Measurements from ENCODE around the gene TMEM253. TPM values are rescaled to one million over a fixed set of nuclear protein-coding genes. Genes with fewer than 3 reads are reported as not detected.

TMEM253 gene
- total RNA-seq, 2 donors from 2014 or later: 0.26 to 0.82 TPM

DNA sequence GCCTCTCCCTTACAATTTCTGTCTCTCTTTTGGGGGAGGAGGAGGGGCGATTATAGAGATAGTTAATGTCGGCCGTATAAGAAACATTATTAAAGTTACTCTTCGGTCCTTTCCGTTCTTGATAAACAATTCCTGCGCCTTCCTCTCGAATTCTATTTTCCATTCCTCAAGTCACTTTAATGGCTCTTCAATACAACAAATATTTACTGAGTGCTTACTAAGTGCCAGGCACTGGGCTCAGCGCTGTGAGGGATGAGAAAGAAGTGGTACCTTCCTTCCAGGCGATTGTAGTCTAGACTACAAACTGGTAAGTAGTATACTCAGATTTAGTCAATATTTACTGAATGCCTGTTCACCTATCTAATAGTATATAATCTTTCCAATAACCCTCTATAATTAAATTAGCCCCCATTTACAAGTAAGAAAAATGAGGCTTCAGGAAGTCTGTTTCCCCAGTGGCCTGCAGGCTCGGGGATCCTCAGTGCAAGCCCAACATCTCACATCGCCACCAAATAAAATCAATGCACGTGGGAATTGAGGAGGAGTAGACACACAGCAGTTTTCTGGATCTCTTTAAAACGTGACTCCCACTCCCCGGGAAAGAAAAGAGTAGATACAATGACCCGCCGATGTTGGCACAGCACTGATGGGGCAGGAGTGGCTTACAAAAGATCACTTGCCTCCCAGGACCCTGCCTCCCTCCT is 1.8 kb upstream of the TMEM253 start:
- intact Hi-C loops (cut with DNase I): no loop called here
- no peak for ATAC-seq
- DNase-seq: no peak

DNA sequence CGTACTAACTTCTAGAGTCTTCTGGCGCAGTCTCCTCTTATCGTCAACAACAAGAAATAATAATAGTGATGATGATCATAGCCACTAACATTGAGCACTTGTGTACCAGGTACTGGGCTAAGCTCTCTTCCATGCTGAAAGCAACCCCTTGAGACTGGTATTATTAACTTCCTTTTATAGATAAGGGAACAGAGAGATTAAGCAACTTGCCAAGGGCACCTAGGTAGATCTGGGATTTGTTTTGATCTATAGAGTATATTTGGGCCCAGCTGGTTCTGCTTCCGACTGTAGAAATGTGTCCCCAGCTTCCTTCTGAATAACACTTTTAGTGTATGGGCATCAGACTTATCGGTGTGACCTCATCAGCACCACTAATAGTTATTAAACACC is 1.3 kb upstream of the TMEM253 start:
- ATAC-seq (no peak), DNase-seq (no peak)
- intact Hi-C loops (cut with DNase I): no loop called here

DNA sequence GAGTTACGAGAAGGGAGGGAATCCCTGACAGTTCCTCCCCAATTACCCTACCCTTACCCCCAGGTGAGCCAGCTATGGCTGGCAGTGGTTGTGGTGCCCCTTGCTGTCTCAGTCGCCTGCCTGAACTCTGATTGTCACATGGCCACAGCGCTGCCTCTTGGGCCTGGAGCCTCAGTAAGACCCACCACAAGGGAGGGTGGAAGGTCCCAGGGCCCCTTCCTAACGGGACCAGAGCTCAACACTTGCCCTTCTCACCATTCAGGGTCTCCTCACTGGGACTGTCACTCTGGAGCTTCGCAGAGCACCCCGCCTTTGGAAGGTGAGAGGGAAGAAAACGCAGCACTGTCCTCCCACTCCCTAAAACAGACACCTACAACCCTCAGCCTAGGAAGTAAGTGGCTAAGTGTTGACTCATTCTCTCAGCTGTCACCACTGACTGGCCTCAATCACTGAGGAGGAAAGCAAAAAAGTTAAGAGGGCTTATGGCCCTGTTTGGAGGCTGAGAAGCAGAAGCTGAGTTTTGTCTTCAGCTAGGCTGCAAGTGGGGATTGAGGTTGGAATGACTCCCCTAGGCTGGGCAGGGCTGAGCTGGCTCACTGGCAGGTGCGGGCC is 1.0 kb downstream of the TMEM253 start:
- intact Hi-C loops (cut with DNase I): no loop called here
- DNase-seq (no peak), ATAC-seq (no peak)

DNA sequence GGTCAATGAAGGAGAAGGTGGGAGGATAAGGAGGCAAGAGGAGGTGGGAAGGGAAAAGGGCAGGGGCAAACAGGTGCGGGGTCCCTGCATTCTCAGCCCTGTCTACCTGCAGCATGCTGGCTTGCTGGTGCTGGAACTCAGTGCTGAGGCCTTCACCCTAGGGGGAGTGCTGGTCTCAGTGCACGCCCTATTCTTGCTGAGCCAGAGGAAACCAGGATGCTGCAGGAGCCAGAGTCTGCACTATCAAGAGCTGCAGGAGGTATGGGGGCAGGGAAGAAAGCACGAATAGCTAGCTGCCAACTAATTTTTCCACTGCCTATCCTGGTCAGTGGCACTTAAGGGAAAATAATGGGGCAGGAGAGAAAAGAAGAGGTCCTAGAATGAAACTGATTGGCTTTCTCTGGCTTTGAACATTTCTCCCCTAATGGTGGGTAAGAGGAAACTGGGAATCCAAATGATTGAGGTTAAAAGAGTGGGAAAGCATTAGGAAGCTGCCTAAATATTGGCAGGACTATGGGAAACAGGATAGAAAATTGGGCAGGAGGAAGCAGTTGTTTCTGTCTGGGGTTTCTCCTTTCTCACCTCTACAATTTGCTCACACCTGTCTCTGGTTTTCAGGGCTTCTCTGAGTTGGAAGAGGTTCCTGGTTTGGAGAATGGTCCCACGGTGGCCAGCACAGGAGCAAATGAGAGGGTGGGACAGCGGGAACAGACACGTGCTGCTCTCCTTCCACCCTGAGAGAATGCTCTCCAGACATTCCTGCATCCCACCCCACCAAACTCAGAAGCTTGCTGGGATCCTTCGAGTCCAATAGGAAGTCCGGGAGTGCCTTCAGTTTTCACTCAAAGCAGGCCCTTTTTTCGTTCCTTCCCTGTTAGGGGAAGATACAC is 1.9 kb downstream of the TMEM253 start:
- no peak for ATAC-seq
- intact Hi-C loops (cut with DNase I): no loop called here

DNA sequence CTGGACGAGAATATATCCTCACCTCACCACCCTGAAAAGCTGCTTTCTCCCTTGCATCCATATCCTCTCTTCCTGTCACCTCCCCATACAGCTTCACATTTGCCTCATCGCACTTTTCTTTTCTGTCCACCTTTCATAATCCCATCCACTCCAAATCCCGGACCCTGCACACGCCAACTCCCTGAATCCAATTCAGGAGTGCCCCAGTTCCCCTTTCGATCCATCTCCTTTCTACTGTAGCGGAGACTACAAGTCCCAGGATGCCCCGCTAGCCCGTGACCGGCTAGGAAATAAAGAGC is 2.5 kb downstream of the TMEM253 start:
- DNase-seq (no peak), ATAC-seq (no peak)
- intact Hi-C loops (cut with DNase I): no loop called here

More for the DNA sequence above, 1.9 kb downstream of the TMEM253 start:
- DNase-seq: no peak

DNA sequence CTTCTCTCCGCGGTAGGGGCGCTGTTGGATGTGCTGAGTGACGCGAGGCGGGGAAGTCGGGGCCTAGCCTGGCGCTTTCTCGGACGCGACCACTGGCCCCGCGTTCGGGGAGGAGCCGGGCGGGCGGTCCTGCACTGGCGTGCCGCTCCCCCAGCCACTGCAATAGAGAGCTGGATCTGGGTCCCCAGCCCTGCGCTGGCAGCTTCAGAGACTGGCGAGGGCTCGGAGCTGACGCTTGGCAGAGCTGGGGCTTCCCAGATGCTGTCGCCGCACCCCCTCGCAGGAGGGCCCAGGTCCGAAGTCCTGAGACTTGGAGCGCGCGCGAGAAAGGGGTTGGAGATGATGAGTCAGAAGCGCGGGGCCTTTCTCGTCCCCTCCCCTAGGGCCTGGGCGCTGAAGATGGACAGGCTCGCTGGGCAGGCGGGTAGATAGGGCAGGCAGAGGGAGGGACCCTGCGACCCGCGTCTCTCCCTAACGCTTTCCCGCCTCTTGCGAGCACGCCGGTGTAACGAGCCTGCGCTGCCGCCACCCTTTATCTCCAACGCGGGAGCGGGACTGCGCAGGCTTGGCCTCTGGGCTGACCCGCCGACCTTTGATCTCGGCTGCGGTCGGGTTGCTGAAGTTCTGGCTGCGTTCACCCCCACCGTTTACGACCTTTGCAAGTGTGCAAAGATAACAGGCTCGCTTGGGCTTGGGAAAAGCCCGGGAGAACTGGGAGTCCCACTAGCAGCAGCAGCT is 3.0 kb downstream of the TMEM253 start:
- DNase-seq (peak; percentile 97), ATAC-seq (peak; percentile 93 to 96)
- intact Hi-C loops (cut with DNase I): loop anchor here in 1 of 2 donors (2.0 kb wide), 1 partner anchor 35 kb away; no protein-coding TSS in a partner anchor

DNA sequence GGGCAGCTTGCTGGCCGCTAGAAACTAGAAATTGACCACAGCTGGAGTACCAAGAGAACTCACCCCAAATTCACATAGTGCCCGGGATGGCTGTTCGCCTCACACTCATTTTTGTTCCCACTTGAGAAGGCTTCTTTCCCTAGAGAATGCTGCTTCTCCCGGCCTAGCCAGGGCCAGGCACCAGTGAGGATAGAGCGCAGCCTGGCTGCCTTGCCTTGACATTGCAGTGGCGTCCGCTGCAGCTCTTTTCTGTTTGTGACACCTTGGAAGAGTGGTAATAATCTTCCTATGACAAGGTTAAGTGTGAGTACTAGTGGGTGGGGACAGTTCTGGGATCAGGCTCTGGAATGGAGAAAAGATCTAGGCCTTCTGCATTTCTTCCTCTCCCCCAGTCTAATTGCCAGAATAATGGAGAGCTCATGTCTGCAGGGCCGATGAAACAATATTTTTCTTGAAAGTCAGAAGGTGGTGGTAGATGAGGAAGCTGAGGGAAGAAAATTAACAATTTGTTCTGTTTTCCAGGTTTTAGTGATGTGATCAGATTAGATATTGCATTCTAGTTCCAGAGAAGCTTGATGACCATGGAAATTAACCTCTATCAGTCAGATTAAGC is 3.7 kb downstream of the TMEM253 start:
- DNase-seq (peak; percentile 79), ATAC-seq (peak; percentile 76 to 77)
- intact Hi-C loops (cut with DNase I): loop anchor here (2.0 to 5.0 kb wide), 4 partner anchors 36 to 252 kb away; no protein-coding TSS in a partner anchor

DNA sequence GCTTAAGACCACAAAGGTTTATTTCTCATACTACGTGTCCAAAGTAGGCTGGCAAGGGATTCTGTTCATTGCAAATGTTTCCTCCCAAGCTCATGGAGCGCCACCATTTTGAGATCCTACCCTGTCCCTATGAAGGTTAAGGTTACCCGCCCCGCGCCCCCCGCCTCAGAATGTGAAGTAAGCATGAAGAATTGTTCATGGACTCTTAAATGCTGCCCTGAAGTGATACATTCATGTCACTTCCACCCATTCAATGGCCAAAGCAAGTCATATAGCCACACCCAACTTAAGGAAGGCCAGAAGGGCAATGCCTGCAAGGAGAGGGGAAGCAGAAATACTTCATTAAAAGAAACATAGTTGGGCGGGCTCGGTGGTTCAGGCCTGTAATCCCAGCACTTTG is 4.2 kb downstream of the TMEM253 start:
- intact Hi-C loops (cut with DNase I): loop anchor here (2.0 to 5.0 kb wide), 4 partner anchors 36 to 253 kb away; no protein-coding TSS in a partner anchor
- DNase-seq (no peak), ATAC-seq (no peak)

DNA sequence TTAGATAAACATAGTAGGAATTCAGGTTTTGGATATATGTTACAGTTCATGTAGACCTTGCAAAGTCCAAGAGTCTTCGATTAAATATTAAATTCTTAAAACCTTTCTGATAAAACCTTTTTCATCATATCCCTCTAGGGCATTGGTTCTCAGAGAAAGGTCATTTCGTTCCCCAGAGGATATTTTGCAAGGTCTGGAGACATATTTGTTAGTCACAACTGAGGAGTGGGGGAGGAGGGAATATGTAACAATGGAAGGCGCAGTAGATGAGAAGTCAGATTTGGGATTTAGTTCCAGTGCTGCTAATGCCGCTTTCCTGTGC is 5.3 kb downstream of the TMEM253 start:
- intact Hi-C loops (cut with DNase I): loop anchor here in 1 of 2 donors (5.0 kb wide), 3 partner anchors 39 to 254 kb away; no protein-coding TSS in a partner anchor
- DNase-seq (no peak), ATAC-seq (no peak)

DNA sequence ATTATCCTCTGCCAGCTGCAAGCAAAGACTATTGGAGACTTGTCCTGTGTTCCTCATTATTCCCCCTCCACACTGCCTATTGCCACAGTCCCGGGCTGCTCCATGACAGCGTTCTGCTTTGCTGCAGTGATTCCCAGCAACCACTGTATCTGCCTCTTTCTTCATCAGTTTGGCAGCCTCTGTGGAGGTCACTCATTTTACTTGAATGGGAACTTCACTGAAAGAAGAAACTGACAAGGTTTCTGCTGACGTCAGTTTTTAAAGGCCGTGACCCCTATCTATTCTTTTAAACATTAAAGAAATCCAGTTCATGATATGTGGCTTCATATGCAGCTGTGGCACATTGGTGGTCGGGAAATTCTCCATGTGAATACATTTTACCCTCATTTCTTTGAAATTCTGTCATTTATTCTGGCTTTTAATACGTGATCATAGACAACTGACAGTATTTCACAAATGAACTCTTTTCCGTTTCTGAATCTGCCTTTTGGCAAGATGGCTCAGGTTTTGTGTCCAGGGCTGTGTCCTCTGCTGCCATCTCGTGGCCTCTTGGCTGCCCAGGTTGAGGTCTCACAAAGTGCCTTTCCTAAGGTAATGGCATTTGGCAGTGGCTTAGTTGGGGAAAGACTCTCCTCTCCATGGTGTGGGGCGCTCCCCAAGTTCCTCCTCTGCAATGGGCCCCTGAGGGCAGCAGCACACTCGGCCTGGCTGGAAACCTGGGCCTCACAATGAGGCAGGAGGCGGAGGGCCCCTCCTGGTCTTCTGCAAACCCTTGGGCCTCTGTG is 5.8 kb downstream of the TMEM253 start:
- peak; percentile 79 for DNase-seq
- intact Hi-C loops (cut with DNase I): loop anchor here in 1 of 2 donors (5.0 kb wide), 3 partner anchors 39 to 254 kb away; no protein-coding TSS in a partner anchor
- ATAC-seq: peak in 1 of 2 donors; percentile 5

DNA sequence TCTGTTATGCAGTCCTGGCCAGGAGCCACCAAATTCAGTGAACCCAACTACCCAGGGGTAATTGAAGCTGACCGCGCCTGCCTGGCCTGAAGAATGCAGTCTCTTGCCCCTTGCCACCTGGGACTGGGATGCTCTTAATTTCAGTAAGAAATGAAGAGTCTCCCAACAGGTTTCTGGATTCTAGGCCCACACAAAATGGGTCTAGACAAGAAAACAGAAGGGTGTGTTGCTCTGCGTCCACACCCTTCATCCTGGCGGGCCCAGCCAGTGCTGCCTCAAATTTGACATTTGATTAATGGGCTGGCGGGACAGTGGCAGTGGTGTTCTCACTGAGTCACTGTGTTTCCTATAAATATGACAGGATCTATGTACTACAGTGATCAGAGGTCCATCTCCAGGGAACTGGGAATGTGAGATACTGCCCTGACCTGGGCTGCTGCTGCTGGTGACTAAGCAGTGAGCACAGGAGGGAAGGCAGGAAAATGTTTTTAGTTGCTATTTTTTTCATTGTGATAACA is 6.5 kb downstream of the TMEM253 start:
- intact Hi-C loops (cut with DNase I): loop anchor here in 1 of 2 donors (5.0 kb wide), 3 partner anchors 40 to 255 kb away; no protein-coding TSS in a partner anchor
- ATAC-seq (no peak), DNase-seq (no peak)

DNA sequence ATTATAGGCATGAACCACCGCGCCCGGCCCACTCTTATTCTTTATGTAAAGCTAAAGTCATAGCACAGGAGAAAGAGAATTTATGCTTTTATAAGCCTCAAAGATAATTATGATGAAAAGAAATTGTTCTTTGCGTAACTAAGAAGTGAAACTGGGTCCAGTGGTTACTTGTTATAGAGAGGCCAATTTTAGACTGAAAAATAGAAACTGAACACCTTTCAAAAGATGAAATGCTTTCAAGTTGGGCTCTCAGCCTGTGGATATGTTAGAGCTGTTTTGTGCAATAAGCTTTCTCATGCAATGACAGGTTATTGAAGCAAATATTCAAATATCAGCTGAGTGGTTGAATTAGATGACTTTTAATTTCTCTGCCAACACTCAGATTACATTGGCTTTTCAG is 7.9 kb downstream of the TMEM253 start:
- DNase-seq (no peak), ATAC-seq (no peak)
- intact Hi-C loops (cut with DNase I): loop anchor here in 1 of 2 donors (5.0 kb wide), 3 partner anchors 41 to 256 kb away; no protein-coding TSS in a partner anchor

DNA sequence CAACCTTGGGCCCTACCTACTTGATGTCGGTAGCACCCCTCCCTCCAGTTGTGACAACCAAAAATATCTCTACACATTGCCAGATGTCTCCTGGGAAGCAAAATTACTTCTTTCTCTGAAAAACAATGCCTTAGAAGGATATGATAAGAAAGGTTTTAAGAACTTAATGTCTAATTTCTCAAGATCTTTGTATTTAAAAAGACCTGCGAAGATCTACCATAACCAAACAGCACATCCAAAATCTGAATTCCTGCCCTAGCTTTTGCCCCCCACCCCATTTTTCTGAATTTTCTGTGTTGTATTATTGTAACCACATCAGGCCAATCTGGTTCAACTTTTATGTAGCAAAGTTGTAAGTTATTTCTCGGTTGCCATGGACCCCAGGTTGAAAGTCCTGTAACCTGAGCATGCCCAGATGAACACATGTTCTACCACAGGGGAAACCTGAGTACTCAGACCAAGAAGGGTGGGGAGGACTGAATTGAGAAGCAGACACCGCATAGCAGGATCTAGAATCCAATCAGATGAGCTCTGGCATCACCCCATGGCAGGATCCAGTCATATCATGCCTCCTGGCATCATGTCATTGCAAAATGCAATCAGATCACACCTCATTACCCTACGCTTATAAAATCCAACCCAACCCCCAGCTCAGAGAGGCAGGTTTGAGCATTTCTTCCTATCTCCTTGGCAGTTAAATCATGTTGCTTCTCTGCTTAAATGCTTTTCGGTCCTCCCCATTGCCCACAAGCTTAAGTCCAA is 8.7 kb downstream of the TMEM253 start:
- ATAC-seq (no peak), DNase-seq (no peak)
- intact Hi-C loops (cut with DNase I): loop anchor here in 1 of 2 donors (5.0 kb wide), 3 partner anchors 42 to 257 kb away; no protein-coding TSS in a partner anchor

DNA sequence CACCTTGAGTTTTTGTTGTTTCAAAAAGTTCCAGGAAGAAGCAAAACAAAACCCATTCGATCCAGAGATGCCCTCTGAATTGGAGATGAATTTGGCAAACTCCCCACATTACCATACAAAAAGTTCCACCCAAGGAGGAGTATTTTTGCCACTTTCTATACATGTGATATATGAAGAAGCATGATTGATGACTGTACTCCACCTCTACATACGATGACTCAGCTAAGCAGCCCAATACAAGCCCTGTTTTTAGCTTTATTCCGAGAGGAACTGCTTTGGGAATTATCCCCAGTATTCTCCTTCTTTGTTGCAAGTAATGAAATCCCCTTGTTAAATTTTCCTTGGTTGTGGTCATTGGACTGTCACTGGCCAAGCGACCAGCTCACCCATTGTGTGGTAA is 11.4 kb downstream of the TMEM253 start:
- intact Hi-C loops (cut with DNase I): no loop called here
- no peak for DNase-seq
- ATAC-seq: no peak

DNA sequence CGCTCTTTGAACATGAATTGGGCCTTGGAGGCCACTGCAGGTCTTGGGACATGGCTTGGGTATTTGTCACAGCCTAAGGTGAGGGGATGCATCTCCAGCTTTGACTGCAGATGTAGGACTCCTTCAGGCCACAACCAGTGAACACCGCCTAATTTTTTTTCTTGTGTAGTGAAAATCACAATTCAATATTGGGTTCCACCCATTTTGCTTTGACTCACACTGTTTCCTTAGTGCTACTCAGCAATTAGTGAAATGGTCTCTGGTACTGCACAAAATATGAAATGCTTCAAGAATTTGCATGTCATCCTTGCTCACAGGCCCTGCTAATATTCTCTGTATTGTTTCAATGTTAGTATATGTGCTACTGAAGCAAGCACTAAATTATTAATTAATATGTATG is 12.5 kb downstream of the TMEM253 start:
- ATAC-seq (no peak), DNase-seq (no peak)
- intact Hi-C loops (cut with DNase I): no loop called here

DNA sequence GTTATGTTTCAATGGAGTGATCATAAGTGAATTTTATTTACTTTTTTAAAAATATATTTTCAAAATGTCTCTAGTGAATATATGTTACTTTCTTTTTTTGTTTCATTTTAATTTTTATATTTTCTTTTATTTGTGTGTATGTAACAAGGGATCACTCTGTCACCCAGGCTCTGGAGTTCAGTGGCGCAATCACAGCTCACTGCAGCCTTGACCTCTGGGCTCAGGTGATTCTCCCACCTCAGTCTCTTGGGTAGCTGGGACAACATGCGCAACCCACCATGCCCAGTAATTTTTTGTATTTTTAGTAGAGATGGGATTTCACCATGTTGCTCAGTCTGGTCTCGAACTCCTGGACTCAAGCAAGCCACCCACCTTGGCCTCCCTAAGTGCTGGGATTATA is 18.1 kb downstream of the TMEM253 start:
- ATAC-seq (no peak), DNase-seq (no peak)
- intact Hi-C loops (cut with DNase I): no loop called here

DNA sequence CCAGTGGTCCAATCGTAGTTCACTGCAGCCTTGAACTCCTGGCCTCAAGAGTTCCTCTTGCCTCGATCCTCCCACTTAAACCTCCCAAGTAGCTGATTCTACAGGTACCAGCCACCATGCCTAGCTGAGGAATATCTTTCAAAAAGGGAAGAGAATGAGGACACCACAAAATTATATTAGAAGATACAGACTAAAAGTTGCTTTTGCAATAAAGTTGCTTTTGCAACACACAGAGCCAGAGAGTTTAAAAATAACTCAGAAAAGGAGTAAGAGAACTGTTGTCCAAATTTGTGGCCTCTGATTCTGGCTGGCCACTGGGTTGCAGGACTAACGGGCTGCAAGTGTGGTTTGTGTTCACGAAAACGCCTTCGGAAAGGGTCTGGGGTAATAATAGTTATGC is 19.8 kb downstream of the TMEM253 start:
- no peak for DNase-seq
- intact Hi-C loops (cut with DNase I): no loop called here
- ATAC-seq: peak in 1 of 2 donors; percentile 34
